Endothelial cell of umbilical vein (primary cell): ENCODE measurements around the gene CD86. TPM values are rescaled to one million over a fixed set of nuclear protein-coding genes. Genes with fewer than 3 reads are reported as not detected.

ENCODE experiments used
- BruUV-seq: library from RNA; stranded (reverse); fragments of 400-500 nt; replicated peaks from 2 replicates; lab custom pipeline; 2021; lab: Mats Ljungman, UMichigan
- CTCF ChIA-PET: fragments of 300-600, 350-600 bp; sonication (Branson Sonifier 250); formaldehyde crosslinking; loops from one replicate; lab custom pipeline; 2021; ENCODE audit warnings: antibody characterized with exemption, inconsistent platforms; lab: Charles Lee
- POLR2A ChIA-PET: fragments of 300-600, 350-600 bp; sonication (Branson Sonifier 250); formaldehyde crosslinking; loops from one replicate; lab custom pipeline; 2021; ENCODE audit warnings: antibody characterized with exemption, inconsistent platforms; lab: Charles Lee
- DNase-seq: peaks from one replicate; pipeline ENCODE4 v3.0.0-alpha.2; 2011; ENCODE audit warnings: low read depth, low spot score
- FAIRE-seq: peaks from 2 replicates; lab custom pipeline; 2011; peaks lifted over from hg19 to GRCh38; lab: Jason Lieb, UNC
- H2AFZ ChIP-seq: 2 replicates; pipeline ENCODE4 v1.6.0; 2012; ENCODE audit warnings: low read depth, low read length, control low read depth, inconsistent platforms
- H3K27ac ChIP-seq: 2 replicates; pipeline ENCODE4 v1.5.1; 2011; ENCODE audit warnings: low read depth, mild to moderate bottlenecking, control low read depth, low read length, moderate library complexity; ENCODE audit not compliant: insufficient read depth
- H3K27me3 ChIP-seq, 2 experiments: 2 replicates each; pipeline versions ENCODE4 v1.6.0 to v1.6.1; 2011; ENCODE audit warnings: low read length in 2 of 2, mixed read lengths in 1 of 2; ENCODE audit not compliant: control insufficient read depth in 2 of 2, insufficient read depth in 2 of 2
- H3K36me3 ChIP-seq, 2 experiments: 2 replicates in 1 of 2; 3 replicates in 1 of 2; pipeline ENCODE4 v1.5.1; 2011; ENCODE audit warnings: low read length in 2 of 2, mild to moderate bottlenecking in 1 of 2, moderate library complexity in 1 of 2; ENCODE audit not compliant: control insufficient read depth in 2 of 2, insufficient read depth in 2 of 2; ENCODE audit errors: extremely low read depth in 1 of 2
- H3K4me1 ChIP-seq: 3 replicates; pipeline ENCODE4 v1.5.1; 2011; ENCODE audit warnings: mild to moderate bottlenecking, low read length; ENCODE audit not compliant: control insufficient read depth, insufficient read depth; ENCODE audit errors: extremely low read depth
- H3K4me2 ChIP-seq: 2 replicates; pipeline ENCODE4 v1.6.1; 2011; ENCODE audit warnings: low read length, control low read depth, mixed read lengths; ENCODE audit not compliant: insufficient read depth
- H3K4me3 ChIP-seq, 3 experiments: fragments of 200-600 bp in 1 of 3; sonication (generic), shearing (Covaris generic) in 1 of 3; replicated peaks in 1 of 3; 2 replicates each; pipeline ENCODE4 v1.5.1; 2011 to 2016; ENCODE audit warnings: control low read depth in 3 of 3, low read length in 3 of 3, mild to moderate bottlenecking in 2 of 3, inconsistent platforms in 1 of 3, low read depth in 1 of 3, moderate library complexity in 1 of 3; ENCODE audit not compliant: insufficient read depth in 1 of 3
- H3K79me2 ChIP-seq: 2 replicates; pipeline ENCODE4 v1.6.0; 2012; ENCODE audit warnings: low read length, inconsistent platforms; ENCODE audit not compliant: control insufficient read depth, insufficient read depth
- H3K9ac ChIP-seq: replicated peaks from 2 replicates; pipeline ENCODE3; 2011; ENCODE audit warnings: low read length, control low read depth; ENCODE audit not compliant: insufficient read depth; ENCODE audit errors: extremely low read depth
- H3K9me1 ChIP-seq: replicated peaks from 3 replicates; pipeline ENCODE4 v1.6.0; 2011; ENCODE audit warnings: mild to moderate bottlenecking, low read length; ENCODE audit not compliant: control insufficient read depth, insufficient read depth; ENCODE audit errors: extremely low read depth
- H3K9me3 ChIP-seq: replicated peaks from 2 replicates; pipeline ENCODE4 v1.5.1; 2012; ENCODE audit warnings: low read length, inconsistent platforms; ENCODE audit not compliant: control insufficient read depth, insufficient read depth
- H4K20me1 ChIP-seq: replicated peaks from 2 replicates; pipeline ENCODE3; 2011; ENCODE audit warnings: mild to moderate bottlenecking, low read length; ENCODE audit not compliant: control insufficient read depth, insufficient read depth; ENCODE audit errors: extremely low read depth
- CTCF ChIP-seq, 2 donors: IDR thresholded peaks; 1 replicate in 1 of 2; 2 replicates in 1 of 2; pipeline ENCODE4 v1.5.1; 2011; ENCODE audit warnings: low read length in 2 of 2, mild to moderate bottlenecking in 2 of 2, moderate library complexity in 2 of 2, control low read depth in 1 of 2, inconsistent platforms in 1 of 2, low read depth in 1 of 2; ENCODE audit not compliant: insufficient read depth in 1 of 2; ENCODE audit errors: extremely low read depth in 1 of 2
- EZH2 ChIP-seq: IDR thresholded peaks from 2 replicates; pipeline ENCODE4 v1.6.1; 2012; ENCODE audit warnings: borderline replicate concordance, low read depth, mild to moderate bottlenecking, moderate library complexity, low read length, inconsistent platforms; ENCODE audit not compliant: severe bottlenecking
- FOS ChIP-seq: IDR thresholded peaks from 2 replicates; pipeline ENCODE4 v1.6.1; 2011; ENCODE audit warnings: mild to moderate bottlenecking, low read length, moderate library complexity, borderline replicate concordance; ENCODE audit not compliant: insufficient read depth
- GATA2 ChIP-seq: IDR thresholded peaks from 2 replicates; pipeline ENCODE4 v1.7.0; 2011; ENCODE audit warnings: low read depth, mild to moderate bottlenecking, moderate library complexity, mixed read lengths, low read length; ENCODE audit not compliant: insufficient read length, insufficient read depth
- JUN ChIP-seq: IDR thresholded peaks from 2 replicates; pipeline ENCODE4 v1.6.1; 2011; ENCODE audit warnings: borderline replicate concordance, low read depth; ENCODE audit not compliant: insufficient read length, insufficient read depth
- MAX ChIP-seq: IDR thresholded peaks from 2 replicates; pipeline ENCODE4 v1.6.1; 2011; ENCODE audit not compliant: insufficient read depth, insufficient read length
- MYC ChIP-seq: IDR thresholded peaks from one replicate; pipeline ENCODE4 v1.6.1; 2011; ENCODE audit warnings: mild to moderate bottlenecking, low read depth, low read length
- POLR2A ChIP-seq: IDR thresholded peaks from 2 replicates; pipeline ENCODE4 v1.6.1; 2012; ENCODE audit warnings: low read depth, mild to moderate bottlenecking, control low read depth, low read length
- POLR2AphosphoS5 ChIP-seq: IDR thresholded peaks from 2 replicates; pipeline ENCODE4 v1.6.1; 2012; ENCODE audit warnings: low read depth, mild to moderate bottlenecking, control low read depth, low read length, moderate library complexity; ENCODE audit not compliant: insufficient read depth
- dilution Hi-C: fragments of 300-500 bp; cut with MboI; formaldehyde crosslinking; loops from one replicate; pipeline ENCODE4 v1.15.0; 2019; ENCODE audit warnings: low sequenced_read_pairs; ENCODE audit not compliant: extremely low pct_ligation_motif_present
- intact Hi-C: fragments of 100-400 bp; cut with micrococcal nuclease; formaldehyde crosslinking; loops from one replicate; pipeline ENCODE4 v1.10.0; 2022
- polyA plus RNA-seq, 4 experiments: library from polyadenylated mRNA; depleted of rRNA in 3 of 4; stranded (reverse) in 3 of 4; unstranded in 1 of 4; fragments of >200 nt; gene quantifications; 2 replicates each; pipeline versions ENCODE4 v1.2.1 to v1.2.3, GENCODE V29; 2011 to 2012; ENCODE audit warnings: missing spikeins in 1 of 4
- total RNA-seq: library from RNA; stranded (reverse); gene quantifications from 2 replicates; pipeline ENCODE4 v1.2.3, GENCODE V29; 2021

The CD86 gene
- total and polyA plus RNA-seq, 2 donors (not counting 3 experiments of a cell fraction or from before 2014, with no cell fraction given) = not detected

GRCh38 chr3:122132949-122133540 lies 77.9 kb downstream of the CD86 start:
- H2AFZ ChIP-seq = no peak overlapping the region
- TF ChIP-seq FOS = no peak
- no peak for TF ChIP-seq POLR2A
- no peak for TF ChIP-seq EZH2
- TF ChIP-seq CTCF (IDR thresholded peaks at IDR 0.05; ENCODE audit: extremely low read depth in 1 of 2, insufficient read depth in 1 of 2, low read depth in 1 of 2, low read length in 2 of 2) = no peak
- no peak for TF ChIP-seq GATA2
- TF ChIP-seq POLR2AphosphoS5 = no peak
- TF ChIP-seq MYC = no peak
- TF ChIP-seq MAX = no peak
- TF ChIP-seq JUN = no peak
- H3K27me3 ChIP-seq = no peaks in the 10 kb centered on the region
- H3K4me3 ChIP-seq = no peak overlapping the region
- H3K36me3 ChIP-seq = no peaks in the 10 kb centered on the region
- no peak for FAIRE-seq
- no peak overlapping the region for H3K4me2 ChIP-seq
- H3K79me2 ChIP-seq = no peaks in the 10 kb centered on the region
- DNase-seq = no peak
- H3K4me1 ChIP-seq = no peaks in the 10 kb centered on the region
- H4K20me1 ChIP-seq = no peaks in the 10 kb centered on the region
- POLR2A ChIA-PET = no interaction called here
- no TSS peak for BruUV-seq
- no peaks in the 10 kb centered on the region for H3K9me3 ChIP-seq
- CTCF ChIA-PET = no interaction called here
- H3K9me1 ChIP-seq = no peaks in the 10 kb centered on the region
- no peak overlapping the region for H3K27ac ChIP-seq
- dilution Hi-C loops (no loop called here), intact Hi-C loops (no loop called here)
- H3K9ac ChIP-seq = no peak overlapping the region
